Nephron progenitor cell (in vitro differentiated cells): ENCODE results near the gene GRK3.

Experiments
- DNase-seq: peaks from one replicate; pipeline ENCODE4 v3.0.0; 2021
- H3K27ac Mint-ChIP-seq: 2 replicates; pipeline ENCODE4 v1.8.0; 2021; ENCODE audit warnings: mild to moderate bottlenecking, moderate library complexity, mixed read lengths
- H3K27me3 Mint-ChIP-seq: 2 replicates; pipeline ENCODE4 v1.8.0; 2021; ENCODE audit warnings: mild to moderate bottlenecking, low read depth, mixed read lengths; ENCODE audit not compliant: poor library complexity
- H3K36me3 Mint-ChIP-seq: 2 replicates; pipeline ENCODE4 v1.8.0; 2021; ENCODE audit warnings: low read depth, mixed read lengths
- H3K4me1 Mint-ChIP-seq: 2 replicates; pipeline ENCODE4 v1.8.0; 2021; ENCODE audit warnings: mixed read lengths
- H3K4me3 Mint-ChIP-seq: 2 replicates; pipeline ENCODE4 v1.8.0; 2021; ENCODE audit warnings: mild to moderate bottlenecking, moderate library complexity, mixed read lengths
- H3K9me3 Mint-ChIP-seq: 2 replicates; pipeline ENCODE4 v1.8.0; 2021; ENCODE audit warnings: mild to moderate bottlenecking, moderate library complexity, mixed read lengths
- TF ChIP-seq, protein P1 (sequence below): fragments of 200-600 bp; sonication (generic); IDR thresholded peaks from 2 replicates; pipeline ENCODE4 v1.5.0; 2021; ENCODE audit warnings: antibody characterized with exemption

The GRK3 gene

DNA sequence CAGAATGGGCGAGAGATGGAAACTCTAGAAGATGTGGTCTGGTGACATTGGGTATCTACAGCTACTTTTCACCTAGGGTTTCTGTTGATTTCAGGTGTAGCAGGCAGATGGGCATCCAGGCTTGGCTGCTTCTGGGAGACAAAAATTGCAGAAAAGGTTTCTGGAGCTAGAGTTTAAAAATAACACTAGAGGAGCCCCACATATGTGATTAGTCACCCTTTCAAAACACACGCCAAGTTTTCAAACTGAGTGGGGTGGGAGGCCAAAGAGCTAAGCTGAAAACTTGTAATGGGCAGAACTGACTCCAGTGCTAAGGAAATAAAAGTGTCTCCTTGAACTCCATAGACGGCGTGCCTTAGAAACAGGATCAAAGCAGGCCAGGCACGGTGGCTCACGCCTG, 80.8 kb downstream of the GRK3 start:
- DNase-seq = no peak
- H3K27me3 Mint-ChIP-seq = no peaks in the 10 kb centered on the region

DNA sequence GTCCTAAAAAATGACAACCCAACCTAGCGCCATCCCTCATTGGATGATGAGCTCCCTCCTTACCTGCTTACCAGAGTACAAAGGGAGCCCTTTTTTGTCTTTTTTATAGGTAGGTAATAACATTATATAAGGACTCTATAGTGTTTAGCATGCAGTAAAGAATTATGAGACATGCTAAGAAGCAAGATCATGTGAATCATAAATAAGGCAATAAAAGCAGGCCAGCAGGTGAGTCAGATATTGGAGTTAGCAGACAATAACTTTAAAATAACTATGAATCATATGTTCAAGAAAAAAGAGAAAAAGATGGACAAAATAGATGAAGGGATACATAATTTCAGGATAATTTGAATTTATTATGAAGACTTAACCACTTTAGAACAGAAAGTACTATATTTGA, 81.5 kb downstream of the GRK3 start:
- Mint-ChIP-seq H3K9me3 (no peaks in the 10 kb centered on the region), H3K4me3 (no peak overlapping the region), H3K27ac (no peak overlapping the region), H3K4me1 (peaks cover 5% of the 10 kb centered on the region), H3K27me3 (no peaks in the 10 kb centered on the region), H3K36me3 (peaks cover 21% of the 10 kb centered on the region)
- DNase-seq = no peak
- TF ChIP-seq, protein P1, sequence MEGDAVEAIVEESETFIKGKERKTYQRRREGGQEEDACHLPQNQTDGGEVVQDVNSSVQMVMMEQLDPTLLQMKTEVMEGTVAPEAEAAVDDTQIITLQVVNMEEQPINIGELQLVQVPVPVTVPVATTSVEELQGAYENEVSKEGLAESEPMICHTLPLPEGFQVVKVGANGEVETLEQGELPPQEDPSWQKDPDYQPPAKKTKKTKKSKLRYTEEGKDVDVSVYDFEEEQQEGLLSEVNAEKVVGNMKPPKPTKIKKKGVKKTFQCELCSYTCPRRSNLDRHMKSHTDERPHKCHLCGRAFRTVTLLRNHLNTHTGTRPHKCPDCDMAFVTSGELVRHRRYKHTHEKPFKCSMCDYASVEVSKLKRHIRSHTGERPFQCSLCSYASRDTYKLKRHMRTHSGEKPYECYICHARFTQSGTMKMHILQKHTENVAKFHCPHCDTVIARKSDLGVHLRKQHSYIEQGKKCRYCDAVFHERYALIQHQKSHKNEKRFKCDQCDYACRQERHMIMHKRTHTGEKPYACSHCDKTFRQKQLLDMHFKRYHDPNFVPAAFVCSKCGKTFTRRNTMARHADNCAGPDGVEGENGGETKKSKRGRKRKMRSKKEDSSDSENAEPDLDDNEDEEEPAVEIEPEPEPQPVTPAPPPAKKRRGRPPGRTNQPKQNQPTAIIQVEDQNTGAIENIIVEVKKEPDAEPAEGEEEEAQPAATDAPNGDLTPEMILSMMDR = no peak

More for the DNA sequence above, 80.8 kb downstream of the GRK3 start:
- H3K27ac Mint-ChIP-seq = no peak overlapping the region
- peaks cover under 1% of the 10 kb centered on the region for H3K9me3 Mint-ChIP-seq
- peaks cover 23% of the 10 kb centered on the region for H3K36me3 Mint-ChIP-seq
- H3K4me1 Mint-ChIP-seq = peaks cover 5% of the 10 kb centered on the region
- H3K4me3 Mint-ChIP-seq = no peak overlapping the region
- TF ChIP-seq, protein P1 = no peak

DNA sequence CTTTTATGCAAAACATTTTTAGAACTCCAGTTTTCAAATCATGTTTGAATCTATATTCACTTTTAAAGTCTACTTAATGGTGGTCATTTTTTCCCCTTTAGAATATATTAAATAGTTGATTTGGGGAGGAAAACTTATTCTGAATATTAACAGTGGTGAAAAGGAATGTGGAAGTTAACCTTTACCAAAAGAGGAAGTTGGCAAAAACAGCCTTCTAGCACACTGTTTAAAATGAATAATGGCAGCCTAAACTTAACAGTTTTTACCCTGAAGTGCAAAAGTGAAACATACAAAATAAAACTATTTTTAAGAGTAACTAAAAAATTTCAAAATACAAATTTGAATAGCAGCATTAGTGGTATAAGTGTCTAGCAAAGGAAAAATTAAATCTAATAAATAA, 86.4 kb downstream of the GRK3 start:
- Mint-ChIP-seq H3K27ac (no peak overlapping the region), H3K4me3 (no peak overlapping the region), H3K9me3 (no peaks in the 10 kb centered on the region), H3K27me3 (no peaks in the 10 kb centered on the region), H3K4me1 (no peaks in the 10 kb centered on the region), H3K36me3 (peaks cover 8% of the 10 kb centered on the region)
- DNase-seq = no peak
- TF ChIP-seq, protein P1 = no peak

DNA sequence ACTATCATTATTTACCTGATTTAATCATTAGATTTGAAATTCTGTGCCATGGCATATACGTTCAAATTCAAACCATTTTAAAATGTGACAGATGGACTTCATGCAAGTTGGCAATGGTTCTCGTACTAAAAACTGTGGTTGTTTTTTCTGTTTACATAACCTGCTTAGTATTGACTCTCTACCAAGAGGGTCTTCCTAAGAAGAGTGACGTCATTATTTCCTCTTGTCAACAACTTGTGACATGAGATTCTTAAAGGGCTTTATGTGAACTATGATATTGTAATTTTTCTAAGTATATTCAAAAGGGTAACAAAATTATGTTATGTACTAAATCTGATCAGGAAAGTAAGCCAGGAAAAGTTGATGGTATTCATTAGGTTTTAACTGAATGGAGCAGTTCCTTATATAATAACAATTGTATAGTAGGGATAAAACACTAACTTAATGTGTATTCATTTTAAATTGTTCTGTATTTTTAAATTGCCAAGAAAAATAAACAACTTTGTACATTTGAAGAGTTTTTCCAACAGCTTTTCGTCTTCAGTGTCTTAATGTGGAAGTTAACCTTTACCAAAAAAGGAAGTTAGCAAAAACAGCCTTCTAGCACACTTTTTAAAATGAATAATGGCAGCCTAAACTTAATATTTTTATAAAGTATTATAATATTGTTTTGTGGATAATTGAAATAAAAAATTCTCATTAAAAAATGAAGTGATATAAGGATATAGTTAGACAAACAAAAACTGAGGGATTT, 87.0 kb downstream of the GRK3 start:
- DNase-seq = no peak
- no peaks in the 10 kb centered on the region for H3K9me3 Mint-ChIP-seq
- H3K4me3 Mint-ChIP-seq = no peak overlapping the region
- peaks cover 8% of the 10 kb centered on the region for H3K36me3 Mint-ChIP-seq
- H3K27ac Mint-ChIP-seq = no peak overlapping the region
- H3K4me1 Mint-ChIP-seq = no peaks in the 10 kb centered on the region
- H3K27me3 Mint-ChIP-seq = no peaks in the 10 kb centered on the region
- TF ChIP-seq, protein P1 = no peak

DNA sequence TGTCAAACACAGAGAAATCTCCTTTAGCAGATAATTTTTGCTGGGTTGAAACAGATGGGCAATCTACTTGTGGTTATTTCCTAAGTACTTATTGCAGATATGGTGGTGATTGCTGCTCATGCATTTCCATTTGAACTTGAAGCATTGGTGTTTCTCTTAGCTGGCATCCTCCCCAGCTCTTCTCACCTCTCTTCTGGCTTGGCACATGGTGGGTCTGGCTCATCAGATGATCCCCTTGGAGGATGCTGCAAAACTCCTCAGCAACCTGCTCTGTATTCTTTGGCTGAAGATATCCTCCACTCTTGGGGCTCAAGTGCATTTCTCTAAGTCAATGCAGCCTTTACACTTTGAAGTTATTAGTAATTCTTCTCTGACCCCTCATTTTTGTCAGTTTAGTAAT, 90.2 kb downstream of the GRK3 start:
- Mint-ChIP-seq H3K27me3 (peaks cover 3% of the 10 kb centered on the region), H3K36me3 (peaks cover 3% of the 10 kb centered on the region), H3K4me3 (no peak overlapping the region), H3K4me1 (no peaks in the 10 kb centered on the region), H3K27ac (no peak overlapping the region), H3K9me3 (no peaks in the 10 kb centered on the region)
- TF ChIP-seq, protein P1 = no peak
- no peak for DNase-seq

DNA sequence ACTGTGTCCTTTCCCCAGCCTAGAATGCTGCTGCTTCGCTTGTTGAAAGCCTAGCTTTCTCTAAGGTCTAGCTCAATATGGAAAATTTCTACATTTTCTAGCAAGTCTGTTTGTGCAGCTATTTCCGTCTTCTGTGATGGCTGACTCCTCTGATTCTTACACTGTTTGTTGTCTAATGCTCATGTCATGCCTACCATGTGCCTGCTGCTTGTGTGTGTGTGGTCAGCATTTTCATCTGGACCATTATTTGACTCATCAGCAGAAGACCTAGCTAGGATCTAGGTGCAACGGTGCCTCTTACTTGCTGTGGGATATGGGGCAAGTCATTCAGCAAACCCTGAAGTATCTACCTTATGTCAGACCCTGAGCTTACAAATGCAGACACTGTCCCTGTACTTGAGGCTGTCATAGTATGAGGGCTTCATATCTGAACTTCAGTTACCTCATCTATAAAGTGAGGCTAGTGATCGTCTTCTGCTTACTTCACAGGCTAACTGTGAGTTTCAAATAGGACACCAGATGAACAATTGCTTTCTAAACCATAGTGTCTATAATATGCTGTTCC, 91.0 kb downstream of the GRK3 start:
- no peak for DNase-seq
- TF ChIP-seq, protein P1 = no peak
- Mint-ChIP-seq H3K36me3 (peaks cover 3% of the 10 kb centered on the region), H3K27me3 (peaks cover 3% of the 10 kb centered on the region), H3K9me3 (no peaks in the 10 kb centered on the region), H3K27ac (no peak overlapping the region), H3K4me1 (no peaks in the 10 kb centered on the region), H3K4me3 (no peak overlapping the region)
